ENCODE results near the gene NEU1.
A peak's percentile ranks its signal among the peaks of the same experiment; 100 is the strongest.
"Not testable (repeated sequence)": the region's sequence is repeated elsewhere in the genome, so short reads cannot be mapped to it uniquely, and the experiment has no call there.

NEU1 gene

GRCh38 chr6:31862344-31863235 is at the start of gene NEU1:
Gene NEU1, minus strand, starts transcription at chr6:31862821. Its CDS starts 45 bp downstream, at chr6:31862776.
- DNase-seq = peak; percentile 64 to 100 (median 100)

DNA sequence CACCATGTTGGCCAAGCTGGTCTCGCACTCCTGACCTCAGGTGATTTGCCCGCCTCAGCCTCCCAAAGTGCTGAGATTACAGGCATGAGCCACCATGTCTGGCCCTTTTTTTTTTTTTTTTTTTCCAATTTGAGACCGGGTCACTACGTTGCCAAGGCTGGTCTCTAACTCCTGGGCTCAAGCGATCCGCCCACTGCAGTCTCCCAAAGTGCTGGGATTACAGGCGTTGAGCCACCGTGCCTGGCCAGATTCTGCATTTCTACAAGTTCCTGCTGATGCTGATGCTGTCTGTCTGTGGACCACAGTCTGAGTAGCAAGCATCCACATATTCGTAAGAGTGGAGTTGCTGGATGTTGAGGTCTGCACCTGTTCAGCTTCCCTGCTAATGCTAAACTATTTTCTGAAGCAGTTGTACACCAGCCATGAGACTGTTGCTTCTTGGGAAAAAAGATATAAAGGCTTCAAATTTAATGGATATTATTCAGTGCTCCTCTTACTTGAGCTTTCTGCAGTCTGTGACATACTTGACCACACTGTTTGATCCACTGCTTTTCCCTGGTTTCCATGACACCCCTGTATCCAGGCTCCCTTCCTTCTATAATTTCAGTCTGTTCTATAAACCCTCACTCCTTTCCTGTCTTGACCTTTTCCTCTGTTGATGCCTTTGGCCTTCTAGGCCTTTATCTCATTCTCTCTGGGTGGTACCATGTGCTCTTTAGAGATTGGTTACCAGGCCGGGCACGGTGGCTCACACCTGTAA is 49.4 kb upstream of the NEU1 start:
- no peak for DNase-seq

GRCh38 chr6:31909298-31909697 is 46.7 kb upstream of the NEU1 start:
- DNase-seq = not testable (repeated sequence)

GRCh38 chr6:31908791-31909190 is 46.2 kb upstream of the NEU1 start:
- DNase-seq = no peak

DNA sequence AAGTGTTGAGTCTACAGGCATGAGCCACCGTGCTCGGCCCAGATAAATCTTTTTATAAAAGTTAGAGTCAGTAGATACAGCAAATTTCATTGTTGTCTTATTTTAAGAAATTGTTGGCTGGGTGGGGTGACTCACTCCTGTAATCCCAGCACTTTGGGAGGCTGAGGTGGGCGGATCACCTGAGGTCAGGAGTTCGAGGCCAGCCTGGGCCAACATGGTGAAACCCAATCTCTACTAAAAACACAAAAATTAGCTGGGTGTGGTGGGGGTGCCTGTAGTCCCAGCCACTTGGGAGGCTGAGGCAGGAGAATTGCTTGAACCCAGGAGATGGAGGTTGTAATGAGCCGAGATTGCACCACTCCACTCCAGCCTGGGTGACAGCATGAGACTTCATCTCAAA is 45.6 kb upstream of the NEU1 start:
- DNase-seq = not testable (repeated sequence)

- no peak for DNase-seq
Measured at GRCh38 chr6:31907158-31907813, 44.7 kb upstream of the NEU1 start.

GRCh38 chr6:31906727-31907126 is 44.1 kb upstream of the NEU1 start:
- DNase-seq = not testable (repeated sequence)

- DNase-seq = no peak
Measured at GRCh38 chr6:31906122-31906521, 43.5 kb upstream of the NEU1 start.

- no peak for DNase-seq
Measured at GRCh38 chr6:31905041-31905440, 42.4 kb upstream of the NEU1 start.

- DNase-seq = no peak
Measured at GRCh38 chr6:31903957-31904356, 41.3 kb upstream of the NEU1 start.

DNA sequence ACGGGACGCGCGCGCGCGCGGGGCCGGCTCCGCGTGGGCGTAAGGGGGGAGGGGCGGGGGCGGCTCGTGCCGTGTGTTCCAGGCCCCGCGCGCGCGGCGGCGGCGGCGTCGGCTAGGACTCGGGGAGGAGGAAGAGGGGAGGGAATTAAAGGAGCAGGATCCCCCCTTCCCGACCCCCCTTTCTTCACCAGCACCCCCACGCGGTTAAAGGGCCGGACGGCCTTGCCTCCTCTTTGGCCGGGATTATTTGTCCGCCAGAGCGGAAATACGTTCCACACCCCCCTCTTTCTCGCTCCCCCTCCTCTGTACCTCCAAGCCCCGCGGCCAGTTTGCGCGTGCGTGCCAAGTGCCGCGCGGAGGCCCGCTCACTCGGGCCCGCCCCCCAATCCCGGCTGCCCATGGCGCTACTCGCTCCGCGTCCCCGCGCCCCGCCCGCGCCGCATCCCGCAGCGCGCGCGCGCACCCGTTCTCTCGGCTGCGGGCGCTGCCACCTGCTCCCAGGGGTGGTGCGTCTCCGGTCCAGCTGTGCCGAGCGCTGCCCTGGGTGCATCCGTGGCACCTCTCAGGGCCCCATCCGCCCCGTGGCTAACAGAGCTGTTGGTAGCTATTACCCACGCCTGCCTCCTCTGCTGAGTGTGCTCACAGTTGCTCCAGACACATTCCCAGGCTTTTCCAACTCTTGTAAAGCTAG is 39.5 kb upstream of the NEU1 start, which contains the start of gene ZBTB12:
Gene ZBTB12, minus strand, starts transcription at position 134 of the 691 bp plus-strand sequence. CDS start 781 bp downstream, outside the sequence.
- DNase-seq = peak; percentile 73 to 97 (median 92)

DNA sequence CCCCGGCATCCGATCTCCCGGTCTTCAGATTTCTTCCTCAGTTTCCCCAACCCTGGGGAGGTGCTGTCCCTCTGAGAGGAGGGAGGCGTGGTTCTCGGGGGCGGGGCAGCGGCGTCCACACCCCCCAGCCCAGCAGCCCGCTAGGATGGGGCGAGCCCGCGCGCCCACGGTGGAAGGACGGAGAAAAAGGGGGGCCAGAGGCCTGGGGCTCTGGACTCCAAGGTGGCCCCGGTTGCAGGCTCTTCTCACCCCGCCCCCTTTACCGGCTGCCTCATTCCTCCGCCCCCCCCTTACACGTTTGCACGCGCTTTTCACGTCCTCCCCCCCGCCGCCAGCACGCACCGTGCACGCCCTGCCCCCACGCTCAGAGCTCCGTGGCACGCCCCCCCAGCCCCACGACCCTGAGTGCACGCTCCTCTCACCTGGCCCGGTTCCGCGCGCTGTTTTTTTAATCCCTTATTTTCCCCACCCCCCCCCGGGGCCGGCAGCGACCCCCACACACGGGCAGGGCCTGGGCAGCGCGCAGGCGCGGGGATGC is 38.9 kb upstream of the NEU1 start:
- DNase-seq = peak in 40 of 56 donors; percentile 13 to 84 (median 62)

- peak in 11 of 56 donors; percentile 16 to 65 (median 50) for DNase-seq
Measured at GRCh38 chr6:31900917-31901414, 38.3 kb upstream of the NEU1 start.

- DNase-seq = no peak
Measured at GRCh38 chr6:31899882-31900722, 37.5 kb upstream of the NEU1 start.

DNA sequence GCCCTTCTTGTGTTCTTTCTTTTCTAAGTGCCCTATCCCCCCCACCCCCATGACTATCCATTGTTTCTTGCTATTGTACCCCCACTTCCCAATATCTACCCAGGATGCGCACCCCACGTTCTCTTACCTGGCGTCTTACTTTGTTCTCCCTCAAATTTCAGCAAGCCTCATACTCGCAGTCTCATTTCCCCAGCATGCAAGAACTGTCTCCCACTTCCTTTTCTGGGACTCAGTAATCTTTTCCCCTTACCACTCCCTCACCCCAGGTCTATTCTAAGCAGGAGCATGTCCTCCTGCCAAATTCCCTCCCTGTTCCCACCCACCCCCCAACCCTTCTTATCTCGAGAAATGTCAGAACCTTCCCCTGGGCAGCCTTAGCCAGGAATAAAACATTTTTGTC is 36.6 kb upstream of the NEU1 start:
- no peak for DNase-seq

DNA sequence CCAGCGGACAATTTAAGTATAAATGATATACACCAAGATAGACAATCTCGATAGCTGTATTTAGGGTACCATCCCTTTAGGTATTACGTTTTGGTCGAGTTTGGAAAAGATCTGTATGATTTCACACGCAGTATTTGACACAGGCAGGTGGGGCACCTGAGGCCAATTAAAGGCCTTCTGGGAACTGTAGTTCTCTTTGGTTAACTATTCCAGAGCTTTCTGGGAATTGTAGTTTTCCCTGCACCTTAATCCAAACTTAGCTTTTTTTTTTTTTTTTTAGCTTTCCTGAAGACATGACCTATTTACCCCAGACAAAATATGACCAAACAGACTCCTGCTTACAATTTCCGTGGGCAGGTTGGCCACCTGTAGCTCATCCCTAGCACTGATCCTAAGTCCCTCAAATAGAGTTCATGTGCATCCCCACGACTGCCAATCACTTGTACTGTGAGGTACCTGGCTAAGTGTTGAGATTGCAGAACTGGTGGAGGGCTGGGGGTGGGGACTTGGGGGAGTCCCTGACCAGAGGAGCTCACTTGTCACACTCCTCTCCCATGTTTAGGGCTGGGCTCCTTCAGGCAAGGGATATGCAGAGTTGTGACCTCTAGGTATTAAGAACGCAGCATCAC is 35.9 kb upstream of the NEU1 start:
- DNase-seq = peak in 9 of 56 donors; percentile 16 to 57 (median 38)

DNA sequence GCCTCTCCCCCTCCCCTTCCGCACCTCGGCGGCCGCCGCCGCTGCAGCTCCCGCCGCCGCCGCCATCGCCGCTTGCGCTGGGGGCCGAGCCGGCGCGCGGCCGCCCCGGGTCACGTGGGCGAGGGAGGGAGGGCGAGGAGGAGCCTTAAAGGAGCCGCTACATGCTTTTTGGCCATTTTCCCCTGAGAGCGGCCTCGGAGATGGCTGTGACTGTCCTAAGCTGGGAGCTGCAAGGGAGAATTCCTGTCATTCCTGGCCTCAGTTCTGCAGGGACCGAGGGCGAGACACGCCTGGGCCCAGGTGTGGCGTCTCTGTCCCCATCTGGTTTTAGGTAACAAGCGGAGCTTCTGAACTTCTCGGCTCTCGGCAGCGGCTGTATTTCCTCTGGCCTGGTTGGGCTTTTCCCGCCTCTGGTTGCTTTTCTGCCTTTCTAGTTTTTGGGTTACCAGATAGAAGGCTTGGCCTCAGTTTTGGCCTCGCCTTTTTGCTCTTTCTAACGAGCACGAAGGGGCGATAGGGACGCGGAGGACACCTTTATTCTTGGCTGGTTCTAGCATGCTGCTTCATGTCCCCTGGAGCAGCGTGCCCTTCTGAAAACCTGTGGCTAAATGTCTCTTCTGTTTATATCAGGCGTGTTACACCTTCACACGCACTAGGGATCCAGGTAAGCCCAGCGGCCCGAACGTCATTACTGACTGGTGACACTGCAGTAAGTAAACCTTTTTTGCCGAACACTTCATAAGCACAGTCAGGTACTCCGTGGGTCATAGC is 35.2 kb upstream of the NEU1 start, which contains the start of gene EHMT2:
Gene EHMT2, minus strand, starts transcription at position 87 of the 771 bp plus-strand sequence. Its CDS starts 21 bp downstream, at position 66.
- peak; percentile 40 to 91 (median 80) for DNase-seq
